ENCODE measurements around the gene FUZ. TPM values are rescaled to one million over a fixed set of nuclear protein-coding genes. Genes with fewer than 3 reads are reported as not detected.
A peak's percentile ranks its signal among the peaks of the same experiment; 100 is the strongest.

Gene FUZ
- total RNA-seq, 1 donor from 2014 or later, result 26.8 TPM

DNA sequence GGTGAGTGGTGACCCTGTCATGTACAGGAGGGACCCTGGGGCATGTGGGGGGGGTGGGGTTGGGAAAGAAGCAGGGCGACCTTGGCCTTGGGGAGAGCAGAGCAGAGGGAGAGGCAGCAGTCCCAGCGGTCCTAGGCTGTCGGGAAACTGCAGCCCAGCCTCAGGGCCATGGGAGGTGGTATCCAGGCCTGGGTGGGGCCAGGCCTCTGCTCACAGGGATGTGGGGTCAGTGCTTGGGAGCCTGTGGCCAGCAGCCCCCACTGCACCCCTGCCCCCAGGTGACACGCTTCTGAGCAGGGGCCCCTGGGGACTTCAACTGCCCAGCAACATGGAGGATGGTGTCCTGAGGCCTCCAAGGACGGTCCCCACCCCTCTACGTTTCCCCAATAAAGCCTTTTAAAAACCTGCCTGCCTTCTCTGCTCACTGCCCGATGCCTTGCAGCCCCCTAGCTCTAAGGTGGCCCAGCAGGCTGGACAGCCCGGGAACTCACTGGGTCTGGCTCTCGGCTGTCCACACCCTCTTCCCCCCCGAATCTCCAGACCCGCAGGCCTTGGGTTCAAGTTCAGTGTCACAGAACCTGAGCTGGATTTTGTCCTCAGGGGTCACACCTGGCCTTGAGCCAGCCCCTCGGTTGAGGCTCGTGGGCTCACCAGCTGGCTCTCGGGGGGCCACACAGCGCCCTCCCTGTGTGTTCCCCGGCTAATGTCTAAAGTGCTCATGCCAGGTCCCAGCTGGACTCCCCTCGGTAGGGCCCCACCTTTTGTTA, 47.4 kb upstream of the FUZ start:
- Mint-ChIP-seq H3K9me3 (no peaks in the 10 kb centered on the region), H3K27me3 (no peaks in the 10 kb centered on the region), H3K4me1 (ENCODE audit: unreplicated experiment) (peaks cover 14% of the 10 kb centered on the region), H3K4me3 (no peak overlapping the region), H3K36me3 (peaks cover 11% of the 10 kb centered on the region), H3K27ac (peak overlapping the region; percentile 50)
- no peak for DNase-seq (ENCODE audit: extremely low spot score, unreplicated experiment)
- TF ChIP-seq, protein P1, sequence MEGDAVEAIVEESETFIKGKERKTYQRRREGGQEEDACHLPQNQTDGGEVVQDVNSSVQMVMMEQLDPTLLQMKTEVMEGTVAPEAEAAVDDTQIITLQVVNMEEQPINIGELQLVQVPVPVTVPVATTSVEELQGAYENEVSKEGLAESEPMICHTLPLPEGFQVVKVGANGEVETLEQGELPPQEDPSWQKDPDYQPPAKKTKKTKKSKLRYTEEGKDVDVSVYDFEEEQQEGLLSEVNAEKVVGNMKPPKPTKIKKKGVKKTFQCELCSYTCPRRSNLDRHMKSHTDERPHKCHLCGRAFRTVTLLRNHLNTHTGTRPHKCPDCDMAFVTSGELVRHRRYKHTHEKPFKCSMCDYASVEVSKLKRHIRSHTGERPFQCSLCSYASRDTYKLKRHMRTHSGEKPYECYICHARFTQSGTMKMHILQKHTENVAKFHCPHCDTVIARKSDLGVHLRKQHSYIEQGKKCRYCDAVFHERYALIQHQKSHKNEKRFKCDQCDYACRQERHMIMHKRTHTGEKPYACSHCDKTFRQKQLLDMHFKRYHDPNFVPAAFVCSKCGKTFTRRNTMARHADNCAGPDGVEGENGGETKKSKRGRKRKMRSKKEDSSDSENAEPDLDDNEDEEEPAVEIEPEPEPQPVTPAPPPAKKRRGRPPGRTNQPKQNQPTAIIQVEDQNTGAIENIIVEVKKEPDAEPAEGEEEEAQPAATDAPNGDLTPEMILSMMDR (conservative IDR thresholded peaks at IDR 0.05), result no peak

DNA sequence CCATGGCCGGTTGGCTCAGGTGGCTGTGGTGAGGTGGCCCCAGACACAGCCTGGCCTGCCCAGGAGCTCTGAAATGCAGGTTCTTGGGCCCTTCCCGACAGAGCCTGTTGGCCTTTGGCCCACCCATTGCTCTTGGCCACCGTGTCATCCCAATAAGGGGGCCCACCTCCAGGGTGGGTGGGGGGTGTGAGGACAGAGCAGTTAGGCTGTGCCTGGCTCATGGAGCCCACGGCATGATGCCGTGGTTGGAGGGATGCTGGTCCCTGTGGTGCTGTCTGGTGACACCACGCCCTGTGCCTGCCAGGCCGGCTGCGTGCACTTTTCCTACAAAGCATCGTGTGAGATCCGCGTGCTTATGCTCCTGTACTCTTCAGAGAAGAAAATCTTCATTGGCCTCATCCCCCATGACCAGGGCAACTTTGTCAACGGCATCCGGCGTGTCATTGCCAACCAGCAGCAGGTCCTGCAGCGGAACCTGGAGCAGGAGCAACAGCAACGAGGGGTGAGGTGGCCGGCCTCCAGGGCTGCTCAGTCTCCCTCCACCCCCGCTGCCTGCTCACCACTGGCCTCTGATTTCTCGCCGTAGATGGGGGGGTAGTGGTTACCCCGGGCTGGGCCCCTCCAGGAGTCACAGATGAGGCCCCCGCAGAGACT, 46.7 kb upstream of the FUZ start:
- H3K4me3 Mint-ChIP-seq, result no peak overlapping the region
- H3K27ac Mint-ChIP-seq, result no peak overlapping the region
- H3K27me3 Mint-ChIP-seq, result no peaks in the 10 kb centered on the region

DNA sequence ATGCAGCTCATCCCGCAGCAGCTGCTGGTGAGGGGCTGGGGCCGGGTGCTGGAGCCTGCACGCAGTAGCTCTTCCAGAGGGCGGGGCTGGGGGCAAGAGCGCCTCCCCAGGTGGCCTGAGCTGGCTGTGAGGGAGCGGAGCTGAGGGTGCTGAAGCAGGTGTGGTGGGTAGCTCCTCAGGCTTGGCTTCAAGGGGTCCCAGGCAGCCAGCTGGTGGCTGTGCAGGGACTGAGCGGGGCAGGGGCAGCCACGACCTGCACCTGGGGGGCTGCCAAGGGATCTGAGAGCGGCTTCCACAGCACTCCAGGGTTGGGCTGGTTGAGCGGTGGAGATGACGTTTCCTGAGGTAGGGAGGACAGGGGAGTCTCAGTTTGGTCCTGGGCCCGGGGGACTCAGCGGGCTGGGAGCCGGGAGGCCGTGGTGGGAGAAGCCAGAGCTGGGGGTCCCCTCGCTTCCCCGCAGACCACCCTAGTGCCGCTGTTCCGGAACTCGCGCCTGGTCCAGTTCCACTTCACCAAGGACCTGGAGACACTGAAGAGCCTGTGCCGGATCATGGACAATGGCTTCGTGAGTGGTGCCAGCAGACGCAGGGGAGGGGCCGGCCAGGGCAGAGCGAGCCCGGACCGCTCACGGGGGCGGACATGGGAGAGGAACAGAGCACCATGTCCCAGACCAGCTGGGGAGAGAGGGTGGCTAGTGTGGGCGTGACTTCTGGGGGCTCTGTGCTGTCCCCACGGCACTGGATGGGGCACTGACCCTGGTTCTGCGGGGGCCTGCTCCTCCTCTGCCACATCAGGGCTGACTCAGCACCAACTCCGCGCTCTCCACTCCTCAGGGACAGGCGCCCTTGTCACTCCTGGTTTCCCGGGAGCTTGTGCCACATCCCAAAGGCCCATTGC, 45.2 kb upstream of the FUZ start:
- Mint-ChIP-seq H3K27ac (peak overlapping the region; percentile 84), H3K9me3 (no peaks in the 10 kb centered on the region), H3K4me3 (no peak overlapping the region), H3K36me3 (peaks cover 8% of the 10 kb centered on the region), H3K27me3 (no peaks in the 10 kb centered on the region), H3K4me1 (ENCODE audit: unreplicated experiment) (peaks cover 12% of the 10 kb centered on the region)
- TF ChIP-seq, protein P1 (conservative IDR thresholded peaks at IDR 0.05), result no peak
- DNase-seq (ENCODE audit: extremely low spot score, unreplicated experiment), result no peak

More for the DNA sequence above, 46.7 kb upstream of the FUZ start:
- TF ChIP-seq, protein P1 (conservative IDR thresholded peaks at IDR 0.05), result no peak
- DNase-seq (ENCODE audit: extremely low spot score, unreplicated experiment), result no peak
- Mint-ChIP-seq H3K9me3 (no peaks in the 10 kb centered on the region), H3K36me3 (peaks cover 8% of the 10 kb centered on the region), H3K4me1 (ENCODE audit: unreplicated experiment) (peaks cover 9% of the 10 kb centered on the region)

DNA sequence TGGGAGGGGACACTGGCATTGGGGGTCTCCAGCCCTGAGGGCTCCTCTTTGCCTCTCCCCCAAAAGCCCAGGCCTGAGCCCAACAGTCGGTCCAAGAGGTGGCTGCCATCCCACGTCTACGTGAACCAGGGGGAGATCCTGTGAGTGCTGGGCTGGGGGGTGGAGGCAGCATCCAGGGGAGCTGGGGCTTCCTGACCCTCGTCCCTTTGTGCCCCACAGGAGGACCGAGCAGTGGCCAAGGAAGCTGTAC, 44.7 kb upstream of the FUZ start:
- Mint-ChIP-seq H3K27ac (no peak overlapping the region), H3K27me3 (no peaks in the 10 kb centered on the region), H3K4me3 (no peak overlapping the region), H3K36me3 (peaks cover 5% of the 10 kb centered on the region), H3K9me3 (no peaks in the 10 kb centered on the region), H3K4me1 (ENCODE audit: unreplicated experiment) (peaks cover 13% of the 10 kb centered on the region)
- TF ChIP-seq, protein P1 (conservative IDR thresholded peaks at IDR 0.05), result no peak
- DNase-seq (ENCODE audit: extremely low spot score, unreplicated experiment), result no peak

DNA sequence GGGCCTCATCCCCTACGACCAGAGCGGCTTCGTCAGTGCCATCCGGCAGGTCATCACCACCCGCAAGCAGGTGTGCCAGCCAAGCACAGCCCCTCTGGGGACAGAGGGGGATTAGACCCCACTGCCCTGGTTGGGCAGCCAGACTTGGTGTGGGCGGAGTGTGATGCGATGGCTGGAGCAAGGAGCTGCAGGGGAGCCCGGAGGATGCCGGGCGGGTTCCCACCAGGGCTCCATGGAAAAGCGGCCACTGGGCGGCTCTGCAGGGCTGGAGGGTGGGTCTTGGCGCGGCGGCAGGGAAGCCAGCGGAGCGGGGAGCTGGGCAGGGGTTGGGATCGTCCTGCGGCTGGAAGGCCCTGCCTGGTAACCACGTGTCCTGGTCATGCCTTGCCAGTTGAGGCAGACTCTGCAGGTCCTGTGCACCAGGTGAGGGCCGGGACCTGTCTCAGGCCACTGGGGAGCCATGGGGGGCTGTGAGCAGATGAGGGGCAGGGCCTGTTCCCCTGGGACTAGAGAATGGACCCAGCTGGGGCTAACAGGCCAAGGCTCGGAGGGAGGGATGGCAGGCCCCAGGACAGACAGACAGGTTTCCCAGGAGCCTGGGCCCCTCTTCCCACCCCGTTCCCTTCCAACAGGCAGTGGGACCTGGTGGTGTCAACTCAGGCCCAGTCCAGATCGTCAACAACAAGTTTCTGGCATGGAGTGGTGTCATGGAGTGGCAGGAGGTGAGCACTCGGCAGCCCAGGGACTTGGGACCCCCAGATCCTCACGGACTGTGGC, 44.2 kb upstream of the FUZ start:
- TF ChIP-seq, protein P1 (conservative IDR thresholded peaks at IDR 0.05), result no peak
- peaks cover 10% of the 10 kb centered on the region for H3K36me3 Mint-ChIP-seq
- no peak overlapping the region for H3K4me3 Mint-ChIP-seq
- DNase-seq (ENCODE audit: extremely low spot score, unreplicated experiment), result no peak
- H3K27me3 Mint-ChIP-seq, result no peaks in the 10 kb centered on the region
- H3K27ac Mint-ChIP-seq, result no peak overlapping the region
- no peaks in the 10 kb centered on the region for H3K9me3 Mint-ChIP-seq
- H3K4me1 Mint-ChIP-seq (ENCODE audit: unreplicated experiment), result peaks cover 18% of the 10 kb centered on the region
